ENCODE results near the gene SLC26A9.
"Not testable (repeated sequence)": the region's sequence is repeated elsewhere in the genome, so short reads cannot be mapped to it uniquely, and the experiment has no call there.

Gene SLC26A9

DNA sequence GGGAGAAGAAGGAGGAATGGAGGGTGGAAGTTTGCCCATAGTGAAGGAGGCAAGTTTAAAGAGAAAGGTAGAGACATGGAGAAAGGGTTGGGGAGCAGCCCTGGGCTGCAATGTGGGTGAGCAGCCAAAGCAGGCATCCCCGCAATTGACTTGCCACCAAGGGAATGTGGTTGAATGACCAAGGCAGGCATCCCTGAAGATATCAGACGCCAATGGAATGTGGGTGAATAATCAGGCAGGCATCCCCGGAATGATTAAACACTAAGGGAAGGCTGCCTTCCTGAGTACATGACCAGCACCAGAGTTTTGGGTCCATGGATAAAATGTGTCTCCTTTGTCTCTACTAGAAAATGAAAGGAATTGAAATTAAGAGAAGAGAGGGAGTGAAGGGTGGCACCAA is 53.5 kb downstream of the SLC26A9 start:
- DNase-seq, result not testable (repeated sequence)

DNA sequence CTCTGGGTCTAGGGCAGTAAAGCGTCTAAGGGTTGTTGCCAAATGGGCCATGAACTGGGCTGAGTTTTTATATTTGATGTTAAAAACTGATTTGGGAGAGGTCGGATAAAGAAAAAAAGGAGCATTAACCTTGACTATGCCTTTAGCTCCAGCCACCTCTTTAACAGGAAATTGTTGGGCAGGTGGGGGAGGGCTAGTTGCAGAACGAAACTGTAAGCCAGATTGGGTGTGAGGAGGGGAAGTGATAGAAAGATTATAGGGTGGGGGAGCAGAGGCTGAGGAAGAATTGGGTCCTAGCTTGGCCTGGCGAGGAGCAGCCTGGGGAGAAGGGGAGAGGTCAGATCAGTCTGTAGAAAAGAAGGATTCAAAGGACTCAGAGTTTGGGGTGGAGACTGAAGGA is 54.2 kb downstream of the SLC26A9 start:
- not testable (repeated sequence) for DNase-seq

DNA sequence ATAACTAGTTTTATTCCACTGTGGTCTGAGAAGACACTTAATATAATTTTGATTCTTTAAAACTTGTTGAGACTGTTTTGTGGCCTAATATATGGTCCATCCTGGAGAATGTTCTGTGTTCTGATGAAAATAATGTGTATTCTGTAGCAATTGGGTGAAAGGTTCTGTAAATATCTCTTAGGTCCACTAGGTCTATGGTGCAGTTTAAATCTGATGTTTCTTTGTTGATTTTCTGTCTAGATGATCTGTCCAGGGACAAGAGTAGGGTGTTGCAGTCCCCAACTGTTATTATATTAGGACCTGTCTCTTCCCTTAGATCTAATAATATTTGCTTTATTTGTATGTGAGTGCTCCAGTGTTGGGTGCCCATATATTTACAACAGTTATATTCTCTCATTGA is 59.5 kb downstream of the SLC26A9 start:
- DNase-seq, result no peak

DNA sequence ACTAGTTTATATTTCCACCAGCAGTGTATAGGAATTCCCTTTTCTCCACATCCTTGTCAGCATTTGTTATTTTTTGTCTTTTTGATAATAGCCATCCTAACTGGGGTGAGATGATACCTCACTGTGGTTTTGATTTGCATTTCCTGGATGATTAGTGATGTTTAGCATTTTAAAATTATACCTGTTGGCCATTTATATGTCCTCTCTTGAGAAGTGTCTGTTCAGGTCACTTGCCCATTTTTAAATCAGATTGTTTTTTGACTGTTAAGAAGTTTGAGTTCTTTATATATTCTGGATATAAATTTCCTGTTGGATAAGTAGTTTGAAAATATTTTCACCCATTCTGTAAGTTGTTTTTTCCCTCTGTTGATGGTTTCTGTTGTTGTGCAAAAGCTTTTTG is 62.3 kb downstream of the SLC26A9 start:
- DNase-seq, result no peak

DNA sequence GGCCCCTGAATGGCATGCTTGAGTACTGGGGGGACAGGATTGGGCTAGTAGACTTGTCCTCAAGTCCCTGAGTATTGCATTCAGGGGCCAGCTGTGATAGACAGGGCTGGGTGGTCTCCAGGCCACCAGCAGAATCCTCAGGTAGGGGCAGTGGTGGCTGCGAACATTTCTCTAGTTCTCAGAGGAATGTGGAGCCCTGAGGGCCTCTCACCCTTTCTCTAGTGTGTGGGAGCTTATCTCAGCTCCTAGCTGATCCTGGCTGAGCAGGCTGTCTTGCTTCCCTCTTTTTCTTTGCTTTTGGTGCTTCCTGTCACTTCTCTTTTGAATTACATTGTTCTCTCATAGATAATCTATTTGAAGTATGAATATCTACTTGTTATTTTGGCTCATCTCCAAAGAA is 63.3 kb downstream of the SLC26A9 start:
- no peak for DNase-seq

DNA sequence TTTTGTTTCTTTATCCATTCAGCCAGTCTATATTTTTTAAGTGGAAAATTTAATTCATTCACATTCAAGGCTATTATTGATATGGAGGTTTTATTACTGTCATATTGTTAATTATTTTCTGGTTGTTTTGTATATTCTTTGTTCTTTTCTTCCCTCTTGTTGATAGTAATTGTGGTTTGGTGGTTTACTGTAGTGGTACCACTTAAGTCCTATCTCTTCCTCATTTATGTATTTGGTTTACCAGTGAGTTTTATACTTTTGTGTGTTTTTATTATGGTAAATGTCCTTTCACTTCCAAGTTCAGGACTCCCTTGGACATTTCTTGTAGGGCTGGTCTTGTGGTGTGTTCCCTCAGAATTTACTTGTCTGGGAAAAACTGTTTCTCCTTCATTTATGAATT is 65.2 kb downstream of the SLC26A9 start:
- DNase-seq, result no peak

- DNase-seq, result not testable (repeated sequence)
These were observed 70.1 kb downstream of the SLC26A9 start for GRCh38 chr1:205873148-205873547.

DNA sequence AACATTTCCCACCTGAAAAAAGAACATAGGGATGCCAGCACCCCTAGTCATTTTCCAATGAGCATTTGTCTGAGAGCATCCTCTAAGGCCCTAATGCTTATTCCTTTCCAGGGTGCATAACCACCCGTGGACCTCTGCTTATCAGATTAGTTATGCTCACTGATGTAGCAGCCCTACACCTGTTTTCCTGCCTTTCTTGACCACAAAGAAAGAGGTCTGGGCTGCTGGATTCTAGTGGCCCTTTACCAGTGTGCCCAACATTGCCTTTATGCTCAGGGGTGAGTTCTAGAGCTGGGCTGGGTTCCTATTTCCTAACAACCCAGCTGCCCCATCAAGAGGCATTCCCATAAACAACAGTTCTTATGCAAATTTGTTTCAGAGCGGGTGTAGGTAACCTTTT is 73.0 kb downstream of the SLC26A9 start:
- no peak for DNase-seq

Data from NCI-H1105 (cell line).